HUES64 (cell line): Measurements from ENCODE around the gene C2orf42.
"Not testable (repeated sequence)": the region's sequence is repeated elsewhere in the genome, so short reads cannot be mapped to it uniquely, and the experiment has no call there.

Source experiments
- H3K27ac ChIP-seq: 2 replicates; pipeline ENCODE4 v1.7.0; 2013; ENCODE audit warnings: low read depth, low read length, inconsistent platforms
- H3K27me3 ChIP-seq: 2 replicates; pipeline ENCODE4 v1.6.1; 2013; ENCODE audit warnings: mild to moderate bottlenecking, low read length; ENCODE audit not compliant: insufficient read depth
- H3K36me3 ChIP-seq: 2 replicates; pipeline ENCODE4 v1.6.1; 2013; ENCODE audit warnings: mild to moderate bottlenecking, low read length; ENCODE audit not compliant: insufficient read depth
- H3K4me1 ChIP-seq: 2 replicates; pipeline ENCODE4 v1.6.1; 2013; ENCODE audit warnings: mild to moderate bottlenecking, low read length, moderate library complexity; ENCODE audit not compliant: insufficient read depth
- H3K4me3 ChIP-seq: 2 replicates; pipeline ENCODE4 v1.5.1; 2013; ENCODE audit warnings: mild to moderate bottlenecking, low read length, moderate library complexity
- H3K9ac ChIP-seq: 2 replicates; pipeline ENCODE4 v1.6.1; 2013; ENCODE audit warnings: mild to moderate bottlenecking, low read depth, low read length
- H3K9me3 ChIP-seq: 2 replicates; pipeline ENCODE4 v1.6.1; 2013; ENCODE audit warnings: low read depth, low read length; ENCODE audit not compliant: insufficient read depth
- WGBS: fragments of 150-250, 120-280 bp; methylation state at CpG from one replicate; pipeline ENCODE4 v1.1.7; 2013; ENCODE audit warnings: missing lambda C conversion rate; 5-methylcytosine and 5-hydroxymethylcytosine counted together

Gene C2orf42

DNA sequence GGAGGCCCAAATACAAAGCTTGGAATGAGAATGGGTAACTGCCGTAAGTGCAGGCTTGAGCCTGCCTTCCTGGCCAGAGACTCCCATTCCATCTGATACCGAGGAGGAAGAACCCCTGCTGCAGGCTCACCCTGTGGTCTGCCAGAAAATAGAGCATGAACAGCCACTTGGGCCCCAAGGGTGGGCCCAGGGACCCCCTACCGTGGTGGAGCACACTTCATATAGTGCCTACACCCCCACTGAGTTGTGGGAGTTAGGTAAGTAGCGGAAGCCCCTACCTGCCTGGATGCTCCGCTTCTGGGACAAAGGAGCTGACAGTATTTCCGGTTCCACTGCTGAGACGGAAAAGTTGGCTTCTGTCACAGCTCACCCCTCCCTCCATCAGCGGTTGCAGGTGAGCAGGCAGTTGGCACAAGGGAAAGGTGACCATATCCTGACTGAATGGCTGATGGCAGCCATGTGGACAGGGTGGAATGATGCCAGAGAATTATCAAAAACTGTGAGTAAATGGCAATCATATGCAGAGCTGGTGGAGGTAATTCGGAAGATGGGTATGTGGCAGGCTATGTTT lies 11.5 kb upstream of the C2orf42 start:
- Histone ChIP-seq H3K27ac (no peak overlapping the region), H3K9ac (no peak overlapping the region), H3K36me3 (no peaks in the 10 kb centered on the region), H3K27me3 (no peaks in the 10 kb centered on the region), H3K4me3 (no peak overlapping the region), H3K4me1 (no peaks in the 10 kb centered on the region), H3K9me3 (no peaks in the 10 kb centered on the region)
- WGBS, result 85% methylated on average over 9 of the region's 9 CpGs

DNA sequence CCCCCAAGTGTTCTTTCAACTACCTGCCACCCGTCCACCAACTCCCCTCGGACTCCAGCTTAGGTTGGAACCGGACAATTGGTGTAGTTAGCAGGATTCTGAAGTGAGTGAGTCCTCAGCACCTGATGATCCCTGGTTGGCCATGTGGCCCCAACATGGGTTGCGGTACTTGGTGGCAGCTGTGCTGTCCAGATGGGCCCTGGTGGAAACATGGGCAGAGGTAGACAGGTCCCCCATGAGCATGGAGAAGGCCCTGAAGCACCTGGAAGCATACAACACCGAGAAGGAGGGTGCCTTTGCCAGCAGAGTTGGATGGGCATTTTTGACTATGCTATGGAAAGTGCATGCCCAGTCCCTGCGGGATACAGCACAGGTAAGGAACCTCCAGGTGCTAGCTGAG lies 11.0 kb upstream of the C2orf42 start:
- H3K27me3 ChIP-seq, result no peaks in the 10 kb centered on the region
- H3K27ac ChIP-seq, result no peak overlapping the region
- H3K9me3 ChIP-seq, result no peaks in the 10 kb centered on the region
- no peaks in the 10 kb centered on the region for H3K36me3 ChIP-seq
- no peak overlapping the region for H3K9ac ChIP-seq
- no peak overlapping the region for H3K4me3 ChIP-seq
- whole genome bisulfite sequencing, result 95% methylated on average over 6 of the region's 6 CpGs
- H3K4me1 ChIP-seq, result no peaks in the 10 kb centered on the region

DNA sequence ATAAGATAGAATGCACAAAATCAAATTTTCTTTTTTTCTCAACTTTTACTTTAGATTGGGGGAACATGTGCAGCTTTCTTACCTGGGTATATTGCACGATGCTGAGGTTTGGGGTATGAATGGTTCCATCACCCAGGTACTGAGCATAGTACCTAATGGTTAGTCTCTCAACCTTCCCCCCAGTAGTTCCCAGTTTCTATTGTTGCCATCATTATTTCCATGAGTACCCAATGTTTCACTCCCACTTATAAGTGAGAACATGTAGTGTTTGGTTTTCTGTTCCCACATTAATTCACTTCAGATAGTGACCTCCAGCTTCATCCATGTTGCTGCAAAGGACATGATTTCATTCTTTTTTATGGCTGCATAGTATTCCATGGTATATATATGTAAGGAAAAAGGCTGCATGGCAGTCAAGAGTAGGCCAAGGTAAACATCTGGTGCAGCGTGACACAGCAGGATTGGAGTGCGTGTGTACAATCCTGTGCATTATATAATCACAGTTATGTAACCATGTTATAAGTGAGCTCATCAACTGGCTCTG lies 10.5 kb upstream of the C2orf42 start:
- WGBS, result 97% methylated on average over 2 of the region's 3 CpGs
- Histone ChIP-seq H3K9ac (no peak overlapping the region), H3K9me3 (no peaks in the 10 kb centered on the region), H3K4me3 (no peak overlapping the region), H3K27ac (no peak overlapping the region), H3K36me3 (no peaks in the 10 kb centered on the region), H3K4me1 (no peaks in the 10 kb centered on the region), H3K27me3 (no peaks in the 10 kb centered on the region)

GRCh38 chr2:70199320-70199864 lies 8.6 kb upstream of the C2orf42 start:
- H3K36me3 ChIP-seq, result no peaks in the 10 kb centered on the region
- no peaks in the 10 kb centered on the region for H3K27me3 ChIP-seq
- H3K4me1 ChIP-seq, result no peaks in the 10 kb centered on the region
- no peak overlapping the region for H3K4me3 ChIP-seq
- WGBS, result 83% methylated on average over 4 of the region's 4 CpGs
- no peak overlapping the region for H3K27ac ChIP-seq
- no peak overlapping the region for H3K9ac ChIP-seq
- no peaks in the 10 kb centered on the region for H3K9me3 ChIP-seq

DNA sequence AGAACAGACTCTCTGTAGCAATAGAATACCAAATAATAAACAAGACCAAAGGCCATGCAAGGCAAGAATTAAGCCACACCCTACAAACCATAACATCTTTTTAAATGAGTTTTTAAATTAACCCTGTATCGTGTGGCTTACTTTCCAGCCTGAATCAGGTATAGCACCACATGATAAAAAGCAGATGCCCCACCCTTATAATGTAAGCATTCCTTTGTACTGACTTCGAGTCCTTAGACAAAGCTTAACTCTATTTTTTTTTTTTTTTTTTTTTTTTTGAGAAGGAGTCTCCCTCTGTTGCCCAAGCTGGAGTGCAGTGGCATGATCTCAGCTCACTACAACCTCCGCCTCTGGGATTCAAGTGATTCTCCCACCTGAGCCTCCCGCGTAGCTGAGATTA lies 1.7 kb upstream of the C2orf42 start:
- Histone ChIP-seq H3K27me3 (no peaks in the 10 kb centered on the region), H3K27ac (no peak overlapping the region), H3K9ac (no peak overlapping the region), H3K4me3 (no peak overlapping the region), H3K9me3 (no peaks in the 10 kb centered on the region), H3K36me3 (no peaks in the 10 kb centered on the region; the same call in 1 of the 2 replicates), H3K4me1 (no peaks in the 10 kb centered on the region)
- WGBS, result 96% methylated on average over 4 of the region's 5 CpGs

GRCh38 chr2:70191244-70191735 lies 471 bp upstream of the C2orf42 start:
- Histone ChIP-seq H3K27me3 (no peaks in the 10 kb centered on the region), H3K4me3 (peak overlapping the region; percentile 80), H3K9me3 (no peaks in the 10 kb centered on the region), H3K27ac (peak overlapping the region; percentile 88; the same call in 1 of the 2 replicates), H3K4me1 (no peaks in the 10 kb centered on the region), H3K36me3 (no peaks in the 10 kb centered on the region; the same call in 1 of the 2 replicates), H3K9ac (peak overlapping the region; percentile 83; the same call in 1 of the 2 replicates)
- 83% methylated on average over 13 of the region's 13 CpGs for WGBS

DNA sequence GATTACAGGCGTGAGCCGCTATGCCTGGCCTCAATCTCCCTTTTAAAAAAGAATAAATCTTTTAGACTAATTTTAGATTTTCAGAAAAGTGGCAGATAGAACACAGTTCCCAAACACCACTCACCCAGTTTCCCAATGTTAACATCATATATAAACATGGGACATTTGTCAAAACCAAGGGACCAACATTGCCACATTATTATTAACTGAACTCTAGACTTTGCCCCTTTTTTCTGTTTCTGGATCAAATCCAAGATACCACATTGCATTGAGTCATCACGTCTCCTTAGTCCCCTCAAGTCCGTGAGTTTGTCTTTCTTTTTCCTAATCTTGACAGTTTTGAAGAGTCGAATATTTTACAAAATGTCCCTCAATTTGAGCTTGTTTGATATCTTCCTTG lies 2.4 kb downstream of the C2orf42 start:
- Histone ChIP-seq H3K27ac (no peak overlapping the region), H3K36me3 (no peaks in the 10 kb centered on the region; the same call in 1 of the 2 replicates), H3K4me3 (no peak overlapping the region), H3K9ac (no peak overlapping the region), H3K4me1 (no peaks in the 10 kb centered on the region), H3K9me3 (no peaks in the 10 kb centered on the region), H3K27me3 (no peaks in the 10 kb centered on the region)
- WGBS, result 97% methylated on average over 5 of the region's 5 CpGs

DNA sequence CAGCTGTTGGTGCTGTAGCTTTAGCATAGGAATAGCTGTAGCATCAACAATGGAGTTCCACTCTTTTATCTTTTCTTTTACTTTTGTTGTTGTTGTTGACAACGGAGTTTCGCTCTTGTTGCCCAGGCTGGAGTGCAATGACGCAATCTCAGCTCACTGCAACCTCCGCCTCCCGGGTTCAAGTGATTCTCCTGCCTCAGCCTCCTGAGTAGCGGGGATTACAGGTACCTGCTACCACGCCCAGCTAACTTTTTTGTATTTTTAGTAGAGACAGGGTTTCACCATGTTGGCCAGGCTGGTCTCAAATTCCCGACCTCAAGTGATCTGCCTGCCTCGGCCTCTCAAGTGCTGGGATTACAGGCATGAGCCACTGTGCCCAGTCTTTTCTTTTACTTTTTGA lies 3.6 kb downstream of the C2orf42 start:
- not testable (repeated sequence) for H3K9me3 ChIP-seq, H3K27me3 ChIP-seq, H3K36me3 ChIP-seq, H3K4me1 ChIP-seq, H3K9ac ChIP-seq, H3K27ac ChIP-seq, H3K4me3 ChIP-seq
- WGBS, result 94% methylated on average over 9 of the region's 9 CpGs

DNA sequence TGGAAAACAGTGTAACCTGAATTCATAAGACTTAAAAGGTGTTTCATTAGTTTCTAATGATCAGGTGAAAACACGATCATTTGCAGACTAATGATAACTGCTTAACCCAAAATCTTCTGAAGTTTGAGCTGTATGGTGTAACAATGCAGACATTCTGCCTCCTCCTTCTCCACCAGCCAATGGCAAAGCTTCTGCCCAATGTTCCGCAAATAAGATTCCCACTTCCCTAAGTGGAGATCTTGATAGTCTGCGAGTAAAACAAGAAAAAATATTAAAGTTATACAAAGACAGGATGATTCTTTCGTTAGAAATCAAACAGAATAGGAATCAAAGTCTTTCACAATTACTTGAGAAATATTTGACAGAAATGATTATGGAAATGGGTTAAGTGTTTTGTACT lies 8.1 kb downstream of the C2orf42 start:
- H3K4me1 ChIP-seq, result no peaks in the 10 kb centered on the region
- H3K9me3 ChIP-seq, result no peaks in the 10 kb centered on the region
- H3K9ac ChIP-seq, result no peak overlapping the region
- H3K27me3 ChIP-seq, result no peaks in the 10 kb centered on the region
- WGBS, result 86% methylated on average over 2 of the region's 4 CpGs
- no peak overlapping the region for H3K27ac ChIP-seq
- H3K4me3 ChIP-seq, result no peak overlapping the region
- H3K36me3 ChIP-seq, result peaks cover 26% of the 10 kb centered on the region

DNA sequence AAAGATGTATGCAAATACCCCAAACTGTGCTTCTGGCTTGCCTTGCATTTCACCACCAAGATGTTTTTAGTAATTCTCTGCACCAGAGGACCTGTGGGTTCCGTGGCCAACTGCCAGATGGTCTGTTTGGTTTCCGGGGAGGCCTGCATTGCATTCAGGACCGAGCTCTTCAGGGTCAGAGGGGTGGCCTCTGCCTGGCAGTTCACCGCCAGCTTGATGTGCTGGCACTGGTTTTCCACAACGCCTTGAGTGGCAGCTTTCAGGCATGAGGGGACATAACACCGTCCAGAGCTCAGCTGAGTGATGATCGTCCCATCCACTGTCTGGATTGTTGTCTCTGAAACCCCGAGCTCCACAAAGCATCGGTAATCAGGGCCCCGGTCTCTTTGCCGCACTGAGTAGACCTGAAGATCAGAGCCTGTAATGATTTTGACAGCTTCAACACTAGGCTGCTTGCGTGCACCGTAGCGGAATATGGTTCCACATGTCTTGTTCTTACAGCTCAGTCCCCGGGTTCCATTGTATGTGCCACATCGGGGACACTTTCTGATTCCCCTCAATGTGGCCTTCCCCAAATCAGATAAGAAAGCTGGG lies 9.4 kb downstream of the C2orf42 start:
- no peaks in the 10 kb centered on the region for H3K27me3 ChIP-seq
- H3K4me3 ChIP-seq, result no peak overlapping the region
- H3K4me1 ChIP-seq, result no peaks in the 10 kb centered on the region
- H3K27ac ChIP-seq, result no peak overlapping the region
- H3K9ac ChIP-seq, result no peak overlapping the region
- H3K36me3 ChIP-seq, result peaks cover 34% of the 10 kb centered on the region
- H3K9me3 ChIP-seq, result no peaks in the 10 kb centered on the region
- 94% methylated on average over 16 of the region's 16 CpGs for WGBS

- Histone ChIP-seq H3K9me3 (no peaks in the 10 kb centered on the region), H3K27ac (no peak overlapping the region), H3K4me1 (no peaks in the 10 kb centered on the region), H3K27me3 (no peaks in the 10 kb centered on the region), H3K9ac (no peak overlapping the region), H3K36me3 (peaks cover 47% of the 10 kb centered on the region), H3K4me3 (no peak overlapping the region)
- WGBS, result 95% methylated on average over 8 of the region's 8 CpGs
Measured at GRCh38 chr2:70173520-70173919, 17.3 kb downstream of the C2orf42 start.
